ENCODE measurements around the gene MED26. TPM values are rescaled to one million over a fixed set of nuclear protein-coding genes. Genes with fewer than 3 reads are reported as not detected.

Gene MED26
- total RNA-seq, 1 donor from 2014 or later = 11.3 TPM

DNA sequence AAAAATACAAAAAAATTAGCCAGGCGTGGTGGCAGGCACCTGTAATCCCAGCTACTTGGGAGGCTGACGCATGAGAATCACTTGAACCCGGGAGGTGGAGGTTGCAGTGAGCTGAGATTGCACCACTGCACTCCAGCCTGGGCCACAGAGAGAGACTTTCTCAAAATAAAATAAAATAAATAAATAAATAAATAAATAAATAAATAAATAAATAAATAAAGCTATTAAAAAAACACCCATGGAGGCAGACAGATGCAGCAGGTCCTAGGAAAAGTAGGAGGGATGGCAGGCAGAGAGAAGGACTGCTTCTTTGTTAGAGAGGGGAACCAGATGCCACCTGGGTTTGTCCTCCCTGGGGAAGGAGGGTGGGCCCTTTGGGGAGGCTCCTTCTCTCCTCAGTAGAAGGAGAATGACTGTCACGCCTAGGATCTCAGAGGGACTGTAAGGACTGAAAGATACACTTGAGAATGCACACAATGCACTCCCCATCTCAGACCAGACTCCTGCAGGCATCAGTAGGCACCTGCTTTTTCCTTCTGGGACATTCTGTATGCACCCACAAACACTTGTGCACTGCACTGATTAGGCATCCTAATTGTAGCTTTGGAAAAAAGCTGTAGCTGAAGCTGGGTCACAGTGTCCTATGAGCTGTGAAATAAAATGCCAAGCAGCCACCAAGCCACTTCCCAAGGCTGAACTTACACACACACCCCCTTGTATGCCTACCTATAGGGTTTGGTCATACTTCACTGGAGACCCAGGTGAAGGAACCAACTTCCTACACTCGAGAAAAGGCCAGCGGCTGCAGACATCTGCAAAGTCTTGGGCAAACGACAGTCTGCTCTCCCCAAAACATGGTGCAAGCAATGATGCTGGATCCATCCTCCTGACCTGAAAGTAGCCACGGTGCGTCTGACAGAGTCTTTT, 36.9 kb downstream of the MED26 start:
- H3K4me1 ChIP-seq = peaks cover 84% of the 10 kb centered on the region
- TF ChIP-seq POLR2AphosphoS5 (IDR thresholded peaks at IDR 0.05; ENCODE audit: insufficient read depth in 1 of 2, low read depth in 1 of 2) = no peak
- no peak for TF ChIP-seq POLR2A (IDR thresholded peaks at IDR 0.05)
- TF ChIP-seq, protein P1, sequence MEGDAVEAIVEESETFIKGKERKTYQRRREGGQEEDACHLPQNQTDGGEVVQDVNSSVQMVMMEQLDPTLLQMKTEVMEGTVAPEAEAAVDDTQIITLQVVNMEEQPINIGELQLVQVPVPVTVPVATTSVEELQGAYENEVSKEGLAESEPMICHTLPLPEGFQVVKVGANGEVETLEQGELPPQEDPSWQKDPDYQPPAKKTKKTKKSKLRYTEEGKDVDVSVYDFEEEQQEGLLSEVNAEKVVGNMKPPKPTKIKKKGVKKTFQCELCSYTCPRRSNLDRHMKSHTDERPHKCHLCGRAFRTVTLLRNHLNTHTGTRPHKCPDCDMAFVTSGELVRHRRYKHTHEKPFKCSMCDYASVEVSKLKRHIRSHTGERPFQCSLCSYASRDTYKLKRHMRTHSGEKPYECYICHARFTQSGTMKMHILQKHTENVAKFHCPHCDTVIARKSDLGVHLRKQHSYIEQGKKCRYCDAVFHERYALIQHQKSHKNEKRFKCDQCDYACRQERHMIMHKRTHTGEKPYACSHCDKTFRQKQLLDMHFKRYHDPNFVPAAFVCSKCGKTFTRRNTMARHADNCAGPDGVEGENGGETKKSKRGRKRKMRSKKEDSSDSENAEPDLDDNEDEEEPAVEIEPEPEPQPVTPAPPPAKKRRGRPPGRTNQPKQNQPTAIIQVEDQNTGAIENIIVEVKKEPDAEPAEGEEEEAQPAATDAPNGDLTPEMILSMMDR (IDR thresholded peaks at IDR 0.05) = no peak
- no peak for DNase-seq (ENCODE audit: extremely low spot score in 2 of 2)

GRCh38 chr19:16589917-16590316, 38.1 kb downstream of the MED26 start:
- DNase-seq (ENCODE audit: extremely low spot score in 2 of 2) = no peak
- no peak for TF ChIP-seq POLR2A (IDR thresholded peaks at IDR 0.05)
- Histone ChIP-seq H3K4me3 (no peak overlapping the region), H3K27ac (no peak overlapping the region), H3K27me3 (no peaks in the 10 kb centered on the region), H3K36me3 (no peaks in the 10 kb centered on the region), H3K4me1 (peaks cover 84% of the 10 kb centered on the region), H3K9me3 (no peaks in the 10 kb centered on the region)
- intact Hi-C loops (cut with DNase I) = no loop called here

More for the DNA sequence above, 36.9 kb downstream of the MED26 start:
- Histone ChIP-seq H3K9me3 (no peaks in the 10 kb centered on the region), H3K27ac (no peak overlapping the region), H3K4me3 (no peak overlapping the region), H3K36me3 (no peaks in the 10 kb centered on the region), H3K27me3 (no peaks in the 10 kb centered on the region)
- intact Hi-C loops (cut with DNase I) = no loop called here

GRCh38 chr19:16588824-16589577, 39.0 kb downstream of the MED26 start:
- intact Hi-C loops (cut with DNase I) = no loop called here
- TF ChIP-seq POLR2A (IDR thresholded peaks at IDR 0.05) (no peak), POLR2AphosphoS5 (IDR thresholded peaks at IDR 0.05; ENCODE audit: insufficient read depth in 1 of 2, low read depth in 1 of 2) (no peak)
- TF ChIP-seq, protein P1 (IDR thresholded peaks at IDR 0.05) = no peak
- peak overlapping the region in 1 of 2 donors; percentile 20 for H3K4me3 ChIP-seq

DNA sequence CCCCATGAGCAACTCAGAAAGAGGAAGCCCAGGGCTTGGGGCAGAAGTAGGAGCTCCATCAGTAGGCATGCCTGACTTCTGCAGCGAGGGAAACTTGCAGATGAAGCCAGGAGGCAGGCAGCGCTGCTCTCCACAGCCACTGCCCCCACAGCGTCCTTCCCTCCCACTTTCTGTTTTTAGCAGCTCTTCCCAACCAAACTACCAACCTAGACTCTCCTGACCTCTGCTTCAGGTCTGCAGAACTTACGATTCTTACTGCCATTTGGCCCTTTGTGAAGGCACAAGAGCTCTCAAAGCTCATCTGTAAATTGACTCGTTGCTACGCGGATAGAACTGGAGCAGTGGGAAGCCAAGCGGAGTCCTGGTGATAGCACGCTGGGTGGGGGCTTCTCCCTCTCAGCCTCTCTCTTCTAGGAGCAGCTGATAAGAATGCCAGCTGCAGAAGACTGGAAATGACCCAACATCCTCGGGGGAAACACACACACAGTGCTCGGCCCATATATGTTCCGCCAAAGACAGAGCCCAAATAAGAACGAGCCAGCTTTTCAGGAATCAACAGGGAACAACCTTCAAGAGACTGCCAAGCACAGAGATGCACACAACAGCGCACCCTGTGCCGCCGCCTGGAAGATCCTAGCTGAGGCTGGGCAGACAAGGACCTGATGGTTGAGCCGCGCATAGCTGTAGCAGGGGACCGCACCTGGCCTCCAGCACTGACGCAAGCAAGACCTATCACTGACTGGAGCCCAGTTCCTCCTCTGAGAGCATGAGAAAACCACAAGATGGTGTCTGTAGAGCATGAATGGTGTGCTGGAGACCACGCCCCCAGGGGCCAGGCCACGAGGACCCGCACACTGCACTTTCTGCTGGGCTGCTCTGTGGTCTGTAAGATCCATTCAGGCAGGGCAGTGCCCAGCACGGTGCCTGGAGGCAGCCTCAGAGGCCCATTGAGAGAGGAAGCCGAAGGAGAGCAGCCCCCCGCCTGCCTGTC, 39.9 kb downstream of the MED26 start:
- TF ChIP-seq POLR2A (IDR thresholded peaks at IDR 0.05) = no peak
- no peak for TF ChIP-seq POLR2AphosphoS5 (IDR thresholded peaks at IDR 0.05; ENCODE audit: insufficient read depth in 1 of 2, low read depth in 1 of 2)
- TF ChIP-seq, protein P1 (IDR thresholded peaks at IDR 0.05) = no peak
- Histone ChIP-seq H3K27ac (peak overlapping the region; percentile 28), H3K4me3 (peak overlapping the region; percentile 10 to 20), H3K9me3 (no peaks in the 10 kb centered on the region), H3K36me3 (no peaks in the 10 kb centered on the region), H3K27me3 (no peaks in the 10 kb centered on the region), H3K4me1 (peaks cover 87% of the 10 kb centered on the region)
- intact Hi-C loops (cut with DNase I) = no loop called here
- DNase-seq (ENCODE audit: extremely low spot score in 2 of 2) = no peak

More at GRCh38 chr19:16588824-16589577, 39.0 kb downstream of the MED26 start:
- Histone ChIP-seq H3K9me3 (no peaks in the 10 kb centered on the region), H3K36me3 (no peaks in the 10 kb centered on the region), H3K27me3 (no peaks in the 10 kb centered on the region), H3K4me1 (peaks cover 84% of the 10 kb centered on the region), H3K27ac (peak overlapping the region; percentile 28)
- no peak for DNase-seq (ENCODE audit: extremely low spot score in 2 of 2)

All from vagina (tissue), 2 donors.